Upper lobe of left lung (tissue), 6 donors: ENCODE data around the gene ZNF14. TPM values are rescaled to one million over a fixed set of nuclear protein-coding genes. Genes with fewer than 3 reads are reported as not detected.

ENCODE experiments used
- ATAC-seq, 2 donors: fragments of 200-7000 bp; cut with Tn5 transposase; one replicate each; pipeline ENCODE4 v1.9.1; 2022; ENCODE audit warnings: mild to moderate bottlenecking in 2 of 2, moderate library complexity in 2 of 2; ENCODE audit not compliant: low FRiP score in 2 of 2
- DNase-seq, 2 donors: peaks; one replicate each; pipeline ENCODE4 v3.0.0-alpha.2; 2019 to 2020
- H3K27ac ChIP-seq, 4 donors: fragments of 200-600 bp; sonication (generic); one replicate each; pipeline ENCODE4 v1.5.1; 2016 to 2019
- H3K27me3 ChIP-seq, 4 donors: fragments of 200-600 bp; sonication (generic); one replicate each; pipeline ENCODE4 v1.5.1; 2017 to 2019
- H3K36me3 ChIP-seq, 4 donors: fragments of 200-600 bp; sonication (generic); one replicate each; pipeline ENCODE4 v1.5.1; 2016 to 2019
- H3K4me1 ChIP-seq, 4 donors: fragments of 200-600 bp; sonication (generic); one replicate each; pipeline ENCODE4 v1.5.1; 2018 to 2019
- H3K4me3 ChIP-seq, 4 donors: fragments of 200-600 bp; sonication (generic); one replicate each; pipeline ENCODE4 v1.5.1; 2017 to 2019; ENCODE audit warnings: mild to moderate bottlenecking in 2 of 4, moderate library complexity in 1 of 4
- H3K9me3 ChIP-seq, 4 donors: fragments of 200-600 bp; sonication (generic); one replicate each; pipeline ENCODE4 v1.5.1; 2018 to 2019
- CTCF ChIP-seq, 6 experiments: fragments of 450-650 bp in 4 of 6; fragments of 200-600 bp in 2 of 6; sonication (generic) in 2 of 6; IDR thresholded peaks; one replicate each; pipeline ENCODE4 v1.5.1; 2016 to 2019; ENCODE audit warnings: antibody characterized with exemption in 6 of 6
- EP300 ChIP-seq, 4 donors: sonication (generic); formaldehyde crosslinking; IDR thresholded peaks; one replicate each; pipeline ENCODE4 v1.5.1; 2017; ENCODE audit warnings: antibody characterized with exemption in 4 of 4, control low read depth in 2 of 4
- POLR2A ChIP-seq, 4 donors: fragments of 450-650 bp; IDR thresholded peaks; one replicate each; pipeline ENCODE4 v1.5.1; 2016 to 2017; ENCODE audit warnings: antibody characterized with exemption in 4 of 4, mild to moderate bottlenecking in 2 of 4
- POLR2AphosphoS5 ChIP-seq, 2 donors: sonication (generic); formaldehyde crosslinking; IDR thresholded peaks; one replicate each; pipeline ENCODE4 v1.5.1; 2017; ENCODE audit warnings: antibody characterized with exemption in 2 of 2
- WGBS, 2 donors: methylation state at CpG; one replicate each; pipeline ENCODE4 v1.1.5; 2017 to 2018; 5-methylcytosine and 5-hydroxymethylcytosine counted together
- total RNA-seq, 6 donors: library from RNA; depleted of rRNA in 4 of 6; stranded (reverse); fragments of >200 nt in 4 of 6; gene quantifications; one replicate each; pipeline versions ENCODE4 v1.1.0 to v1.2.1, GENCODE V29; 2016 to 2021
- donor health status: DM: no; HTN: no; CAD: no; lungs with moderate emphysema.
- donor health status: DM: no; HTN: yes; CAD: no; lungs with severe emphysema.

The ZNF14 gene
- total RNA-seq, 6 donors from 2014 or later: 4.7 to 13.6 (median 5.1) TPM

GRCh38 chr19:19758164-19758563 lies 25.3 kb upstream of the ZNF14 start:
- Histone ChIP-seq H3K36me3 (no peaks in the 10 kb centered on the region), H3K27me3 (no peaks in the 10 kb centered on the region), H3K4me1 (no peaks in the 10 kb centered on the region), H3K4me3 (no peak overlapping the region), H3K27ac (no peak overlapping the region), H3K9me3 (no peaks in the 10 kb centered on the region)
- DNase-seq: no peak
- no peak for TF ChIP-seq POLR2AphosphoS5 (IDR thresholded peaks at IDR 0.05)
- TF ChIP-seq CTCF (IDR thresholded peaks at IDR 0.05): no peak
- no peak for TF ChIP-seq POLR2A (IDR thresholded peaks at IDR 0.05)
- no peak for TF ChIP-seq EP300 (IDR thresholded peaks at IDR 0.05)
- 90 to 100% methylated on average over 3 of the region's 4 CpGs for WGBS, 2 donors
- ATAC-seq: no peak

GRCh38 chr19:19752760-19753403 lies 20.0 kb upstream of the ZNF14 start:
- no peak for TF ChIP-seq CTCF (IDR thresholded peaks at IDR 0.05)
- no peak for TF ChIP-seq POLR2A (IDR thresholded peaks at IDR 0.05)
- TF ChIP-seq EP300 (IDR thresholded peaks at IDR 0.05): no peak
- no peak for TF ChIP-seq POLR2AphosphoS5 (IDR thresholded peaks at IDR 0.05)
- DNase-seq (peak in 1 of 2 donors; percentile 25), ATAC-seq (no peak)
- Histone ChIP-seq H3K36me3 (no peaks in the 10 kb centered on the region), H3K27ac (no peak overlapping the region), H3K4me3 (no peak overlapping the region), H3K4me1 (no peaks in the 10 kb centered on the region), H3K9me3 (no peaks in the 10 kb centered on the region), H3K27me3 (no peaks in the 10 kb centered on the region)
- 98 to 100% methylated on average over 9 of the region's 11 CpGs for WGBS, 2 donors

GRCh38 chr19:19751846-19752245 lies 18.9 kb upstream of the ZNF14 start:
- ATAC-seq: no peak
- TF ChIP-seq EP300 (IDR thresholded peaks at IDR 0.05): no peak
- no peak for TF ChIP-seq CTCF (IDR thresholded peaks at IDR 0.05)

GRCh38 chr19:19750842-19751790 lies 18.2 kb upstream of the ZNF14 start:
- Histone ChIP-seq H3K27me3 (no peaks in the 10 kb centered on the region), H3K4me1 (no peaks in the 10 kb centered on the region), H3K4me3 (no peak overlapping the region), H3K36me3 (no peaks in the 10 kb centered on the region), H3K27ac (no peak overlapping the region), H3K9me3 (no peaks in the 10 kb centered on the region)
- WGBS, 2 donors: 76 to 88% methylated on average over 13 to 27 of the region's 40 CpGs
- DNase-seq: peak in 1 of 2 donors; percentile 75
- no peak for TF ChIP-seq CTCF (IDR thresholded peaks at IDR 0.05)
- TF ChIP-seq EP300 (IDR thresholded peaks at IDR 0.05): no peak
- TF ChIP-seq POLR2A (IDR thresholded peaks at IDR 0.05): no peak
- TF ChIP-seq POLR2AphosphoS5 (IDR thresholded peaks at IDR 0.05): no peak
- ATAC-seq: no peak

More at GRCh38 chr19:19751846-19752245, 18.9 kb upstream of the ZNF14 start:
- Histone ChIP-seq H3K4me1 (no peaks in the 10 kb centered on the region), H3K36me3 (no peaks in the 10 kb centered on the region), H3K27me3 (no peaks in the 10 kb centered on the region), H3K9me3 (no peaks in the 10 kb centered on the region), H3K4me3 (no peak overlapping the region), H3K27ac (no peak overlapping the region)
- WGBS, 2 donors: 82 to 89% methylated on average over 10 to 11 of the region's 12 CpGs
- DNase-seq: peak in 1 of 2 donors; percentile 75
